A673 (cell line): ENCODE results near the gene AGAP1. TPM values are rescaled to one million over a fixed set of nuclear protein-coding genes. Genes with fewer than 3 reads are reported as not detected.

Experiments used
- BruUV-seq: library from RNA; stranded (reverse); fragments of 400-500 nt; replicated peaks from 2 replicates; lab custom pipeline; 2021; lab: Mats Ljungman, UMichigan
- CTCF ChIA-PET: fragments of 300-600 bp; sonication (Branson Sonifier 250); formaldehyde crosslinking; loops from one replicate; lab custom pipeline; 2022; ENCODE audit warnings: antibody characterized with exemption; lab: Charles Lee
- POLR2A ChIA-PET: fragments of 300-600 bp; sonication (Branson Sonifier 250); formaldehyde crosslinking; loops from one replicate; lab custom pipeline; 2022; ENCODE audit warnings: antibody characterized with exemption; ENCODE audit not compliant: low non-redundant PET; lab: Charles Lee
- DNase-seq: peaks from one replicate; pipeline ENCODE4 v3.0.0-alpha.2; 2015; ENCODE audit warnings: low spot score
- H3K27ac ChIP-seq: fragments of 200-600 bp; sonication (generic); 2 replicates; pipeline ENCODE4 v1.5.1; 2016; ENCODE audit warnings: mixed run types, low read depth, mild to moderate bottlenecking, mixed read lengths, antibody characterized with exemption, low read length; ENCODE audit not compliant: poor library complexity, severe bottlenecking
- H3K27me3 ChIP-seq: fragments of 200-600 bp; sonication (generic); replicated peaks from 2 replicates; pipeline ENCODE4 v1.6.1; 2017; ENCODE audit warnings: mixed run types, low read depth, mild to moderate bottlenecking, mixed read lengths, antibody characterized with exemption, low read length; ENCODE audit not compliant: insufficient read depth, poor library complexity
- H3K36me3 ChIP-seq: fragments of 200-600 bp; sonication (generic); 2 replicates; pipeline ENCODE4 v1.6.1; 2016; ENCODE audit warnings: mixed run types, mild to moderate bottlenecking, mixed read lengths, antibody characterized with exemption, low read length; ENCODE audit not compliant: insufficient read depth, poor library complexity, severe bottlenecking
- H3K4me1 ChIP-seq: fragments of 200-600 bp; sonication (generic); 2 replicates; pipeline ENCODE4 v1.6.1; 2017; ENCODE audit warnings: mixed run types, mild to moderate bottlenecking, mixed read lengths, antibody characterized with exemption, low read length; ENCODE audit not compliant: insufficient read depth, poor library complexity, severe bottlenecking
- H3K4me3 ChIP-seq: fragments of 200-600 bp; sonication (generic); 2 replicates; pipeline ENCODE4 v1.5.1; 2016; ENCODE audit warnings: low read depth, mixed run types, mild to moderate bottlenecking, mixed read lengths, low read length; ENCODE audit not compliant: poor library complexity, severe bottlenecking
- H3K9me3 ChIP-seq: fragments of 200-600 bp; sonication (generic); 2 replicates; pipeline ENCODE4 v1.6.1; 2016; ENCODE audit warnings: mixed run types, low read depth, mild to moderate bottlenecking, mixed read lengths, antibody characterized with exemption, low read length; ENCODE audit not compliant: poor library complexity, severe bottlenecking
- CTCF ChIP-seq: fragments of 300-800, 200-600 bp; sonication (generic); conservative IDR thresholded peaks from 2 replicates; pipeline ENCODE4 v1.5.1; 2017; ENCODE audit warnings: low read depth, mild to moderate bottlenecking, antibody characterized with exemption, low read length, moderate library complexity, mixed read lengths
- EZH2 ChIP-seq: fragments of 200-600 bp; sonication (generic); IDR thresholded peaks from 2 replicates; pipeline ENCODE4 v1.6.1; 2017; ENCODE audit warnings: borderline replicate concordance, low read depth, mild to moderate bottlenecking, mixed read lengths, antibody characterized with exemption, low read length; ENCODE audit not compliant: poor library complexity, severe bottlenecking
- intact Hi-C: fragments of 100-400 bp; cut with micrococcal nuclease; formaldehyde crosslinking; loops from one replicate; pipeline ENCODE4 v1.10.0; 2022; ENCODE audit not compliant: unreplicated experiment
- total RNA-seq: library from RNA; stranded (reverse); gene quantifications from 2 replicates; pipeline ENCODE4 v1.2.3, GENCODE V29; 2021

The AGAP1 gene
- total RNA-seq, 1 experiment from 2014 or later, result 25.3 TPM

GRCh38 chr2:235839974-235840373 lies 346.1 kb downstream of the AGAP1 start:
- no peak for TF ChIP-seq CTCF
- TF ChIP-seq EZH2, result no peak
- H3K9me3 ChIP-seq, result no peaks in the 10 kb centered on the region
- BruUV-seq, result no TSS peak
- no peaks in the 10 kb centered on the region for H3K36me3 ChIP-seq
- POLR2A ChIA-PET, result no interaction called here
- no peaks in the 10 kb centered on the region for H3K4me1 ChIP-seq
- intact Hi-C loops, result no loop called here
- H3K4me3 ChIP-seq, result no peak overlapping the region
- no peak for DNase-seq
- no peak overlapping the region for H3K27ac ChIP-seq
- no peaks in the 10 kb centered on the region for H3K27me3 ChIP-seq
- CTCF ChIA-PET, result no interaction called here

- intact Hi-C loops, result no loop called here
- no peaks in the 10 kb centered on the region for H3K4me1 ChIP-seq
- no peaks in the 10 kb centered on the region for H3K9me3 ChIP-seq
- H3K27me3 ChIP-seq, result no peaks in the 10 kb centered on the region
- DNase-seq, result no peak
- POLR2A ChIA-PET, result no interaction called here
- TF ChIP-seq EZH2, result no peak
- no peak for TF ChIP-seq CTCF
- no peak overlapping the region for H3K27ac ChIP-seq
- no peak overlapping the region for H3K4me3 ChIP-seq
- no peaks in the 10 kb centered on the region for H3K36me3 ChIP-seq
- CTCF ChIA-PET, result no interaction called here
- no TSS peak for BruUV-seq
These were observed 348.0 kb downstream of the AGAP1 start for GRCh38 chr2:235841863-235842262.

- intact Hi-C loops, result no loop called here
- H3K36me3 ChIP-seq, result no peaks in the 10 kb centered on the region
- H3K27ac ChIP-seq, result no peak overlapping the region
- BruUV-seq, result no TSS peak
- CTCF ChIA-PET, result no interaction called here
- DNase-seq, result no peak
- H3K4me3 ChIP-seq, result no peak overlapping the region
- POLR2A ChIA-PET, result no interaction called here
- no peak for TF ChIP-seq EZH2
- TF ChIP-seq CTCF, result no peak
- H3K27me3 ChIP-seq, result no peaks in the 10 kb centered on the region
- no peaks in the 10 kb centered on the region for H3K4me1 ChIP-seq
- no peaks in the 10 kb centered on the region for H3K9me3 ChIP-seq
These were observed 349.1 kb downstream of the AGAP1 start for GRCh38 chr2:235842941-235843340.
